Vagina (tissue), 2 donors: Measurements from ENCODE around the gene NPAS3.

Experiments used
- POLR2A ChIP-seq, 2 donors: fragments of 450-650 bp; IDR thresholded peaks; one replicate each; pipeline ENCODE4 v1.6.1; 2017; ENCODE audit warnings: antibody characterized with exemption in 2 of 2, mild to moderate bottlenecking in 2 of 2, moderate library complexity in 2 of 2
- TF ChIP-seq, protein P1 (sequence below), 3 experiments: fragments of 450-650 bp in 2 of 3; fragments of 200-600 bp in 1 of 3; sonication (generic) in 1 of 3; IDR thresholded peaks; one replicate each; pipeline ENCODE4 v1.5.1; 2017 to 2019; ENCODE audit warnings: antibody characterized with exemption in 3 of 3, mild to moderate bottlenecking in 2 of 3, moderate library complexity in 2 of 3

DNA sequence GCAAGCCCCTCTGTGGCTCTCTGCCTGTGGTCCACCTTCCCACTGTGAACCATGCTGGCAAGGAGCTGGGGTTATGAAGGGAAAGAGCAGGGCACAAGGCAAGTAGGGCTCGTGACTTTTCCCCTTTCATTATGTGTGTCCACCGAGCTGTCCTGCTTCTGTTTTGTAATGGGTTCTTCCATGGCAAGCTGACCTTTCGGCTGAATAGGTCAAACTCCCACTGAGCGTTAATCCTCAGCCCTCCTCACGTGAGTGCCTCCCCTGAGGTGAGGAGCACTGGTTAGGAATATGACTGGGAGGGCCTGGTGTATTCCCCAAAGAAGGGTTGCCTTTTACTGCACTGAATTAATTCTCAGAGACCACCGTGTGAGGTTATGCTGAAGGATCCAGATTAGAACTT, 424.3 kb downstream of the NPAS3 start:
- TF ChIP-seq, protein P1, sequence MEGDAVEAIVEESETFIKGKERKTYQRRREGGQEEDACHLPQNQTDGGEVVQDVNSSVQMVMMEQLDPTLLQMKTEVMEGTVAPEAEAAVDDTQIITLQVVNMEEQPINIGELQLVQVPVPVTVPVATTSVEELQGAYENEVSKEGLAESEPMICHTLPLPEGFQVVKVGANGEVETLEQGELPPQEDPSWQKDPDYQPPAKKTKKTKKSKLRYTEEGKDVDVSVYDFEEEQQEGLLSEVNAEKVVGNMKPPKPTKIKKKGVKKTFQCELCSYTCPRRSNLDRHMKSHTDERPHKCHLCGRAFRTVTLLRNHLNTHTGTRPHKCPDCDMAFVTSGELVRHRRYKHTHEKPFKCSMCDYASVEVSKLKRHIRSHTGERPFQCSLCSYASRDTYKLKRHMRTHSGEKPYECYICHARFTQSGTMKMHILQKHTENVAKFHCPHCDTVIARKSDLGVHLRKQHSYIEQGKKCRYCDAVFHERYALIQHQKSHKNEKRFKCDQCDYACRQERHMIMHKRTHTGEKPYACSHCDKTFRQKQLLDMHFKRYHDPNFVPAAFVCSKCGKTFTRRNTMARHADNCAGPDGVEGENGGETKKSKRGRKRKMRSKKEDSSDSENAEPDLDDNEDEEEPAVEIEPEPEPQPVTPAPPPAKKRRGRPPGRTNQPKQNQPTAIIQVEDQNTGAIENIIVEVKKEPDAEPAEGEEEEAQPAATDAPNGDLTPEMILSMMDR (IDR thresholded peaks at IDR 0.05) = no peak
- TF ChIP-seq POLR2A (IDR thresholded peaks at IDR 0.05) = no peak
